ENCODE data around the gene TMEM63C. TPM values are rescaled to one million over a fixed set of nuclear protein-coding genes. Genes with fewer than 3 reads are reported as not detected.

The TMEM63C gene
- total RNA-seq, 1 donor from 2014 or later = 39.9 TPM

DNA sequence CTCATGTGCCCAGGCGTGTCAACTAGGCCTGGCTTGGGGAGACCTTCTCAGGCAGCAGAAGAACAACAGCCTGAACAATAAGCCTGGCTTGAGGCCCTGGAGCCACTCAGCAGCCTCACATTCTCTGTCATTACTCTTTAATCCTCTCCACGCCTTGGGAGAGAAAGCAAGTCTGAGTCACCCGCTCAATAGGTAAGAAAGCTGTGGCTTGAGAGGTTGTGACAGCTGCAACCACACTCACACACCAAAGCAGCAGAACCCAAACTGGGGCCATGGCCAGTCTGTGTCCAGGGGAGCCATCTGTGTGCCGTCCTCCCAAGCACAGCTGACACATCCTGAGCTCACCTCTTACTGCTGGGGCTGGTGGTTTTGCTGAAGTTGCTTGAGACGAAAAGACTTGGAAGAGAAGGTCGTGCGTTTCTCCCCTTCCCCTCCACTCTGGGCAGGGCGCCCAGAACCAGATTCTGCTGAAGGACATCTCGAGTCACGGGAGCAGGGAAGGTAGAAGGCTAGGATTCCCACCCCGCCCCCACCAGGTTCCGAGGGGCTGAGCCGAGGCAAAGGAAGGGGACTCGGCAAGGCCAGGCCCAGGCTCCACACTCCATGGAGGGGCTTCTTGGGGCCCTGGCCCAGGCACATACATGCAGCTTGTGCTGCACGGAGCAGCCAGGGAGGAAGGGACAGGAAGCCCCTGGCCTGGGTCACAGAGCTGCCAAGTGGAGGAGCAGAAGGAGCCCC, 5.5 kb downstream of the TMEM63C start:
- Mint-ChIP-seq H3K27me3 (ENCODE audit: unreplicated experiment) (peaks cover 12% of the 10 kb centered on the region), H3K27ac (ENCODE audit: unreplicated experiment) (peak overlapping the region; percentile 98), H3K9me3 (ENCODE audit: unreplicated experiment) (peaks cover 14% of the 10 kb centered on the region), H3K36me3 (ENCODE audit: unreplicated experiment) (no peaks in the 10 kb centered on the region), H3K4me3 (ENCODE audit: unreplicated experiment) (peak overlapping the region; percentile 71), H3K4me1 (ENCODE audit: low read depth, unreplicated experiment) (peaks cover 40% of the 10 kb centered on the region)
- DNase-seq = peak; percentile 68
- TF ChIP-seq, protein P1, sequence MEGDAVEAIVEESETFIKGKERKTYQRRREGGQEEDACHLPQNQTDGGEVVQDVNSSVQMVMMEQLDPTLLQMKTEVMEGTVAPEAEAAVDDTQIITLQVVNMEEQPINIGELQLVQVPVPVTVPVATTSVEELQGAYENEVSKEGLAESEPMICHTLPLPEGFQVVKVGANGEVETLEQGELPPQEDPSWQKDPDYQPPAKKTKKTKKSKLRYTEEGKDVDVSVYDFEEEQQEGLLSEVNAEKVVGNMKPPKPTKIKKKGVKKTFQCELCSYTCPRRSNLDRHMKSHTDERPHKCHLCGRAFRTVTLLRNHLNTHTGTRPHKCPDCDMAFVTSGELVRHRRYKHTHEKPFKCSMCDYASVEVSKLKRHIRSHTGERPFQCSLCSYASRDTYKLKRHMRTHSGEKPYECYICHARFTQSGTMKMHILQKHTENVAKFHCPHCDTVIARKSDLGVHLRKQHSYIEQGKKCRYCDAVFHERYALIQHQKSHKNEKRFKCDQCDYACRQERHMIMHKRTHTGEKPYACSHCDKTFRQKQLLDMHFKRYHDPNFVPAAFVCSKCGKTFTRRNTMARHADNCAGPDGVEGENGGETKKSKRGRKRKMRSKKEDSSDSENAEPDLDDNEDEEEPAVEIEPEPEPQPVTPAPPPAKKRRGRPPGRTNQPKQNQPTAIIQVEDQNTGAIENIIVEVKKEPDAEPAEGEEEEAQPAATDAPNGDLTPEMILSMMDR (IDR thresholded peaks at IDR 0.05; ENCODE audit: partially characterized antibody, unreplicated experiment) = no peak

DNA sequence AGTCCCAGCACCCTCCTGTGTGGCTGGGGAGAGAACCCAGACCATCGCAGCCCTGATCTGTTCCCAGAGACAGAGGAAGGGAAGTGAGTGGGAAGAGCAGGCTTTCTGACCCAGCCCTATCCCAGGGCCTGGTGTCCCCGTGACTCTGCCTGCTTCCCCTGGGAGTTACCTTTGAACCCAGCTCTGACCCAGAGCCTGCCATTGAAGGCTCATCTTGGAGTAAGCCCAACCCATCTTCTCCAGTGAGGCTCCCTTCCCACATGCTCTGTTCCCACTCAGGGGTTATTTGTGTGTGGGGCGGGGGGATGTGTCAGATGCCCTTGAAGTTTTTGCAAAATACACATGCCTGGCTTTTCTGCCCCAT, 6.0 kb downstream of the TMEM63C start:
- Mint-ChIP-seq H3K4me3 (ENCODE audit: unreplicated experiment) (no peak overlapping the region), H3K36me3 (ENCODE audit: unreplicated experiment) (no peaks in the 10 kb centered on the region), H3K9me3 (ENCODE audit: unreplicated experiment) (peaks cover 14% of the 10 kb centered on the region), H3K27me3 (ENCODE audit: unreplicated experiment) (peaks cover 12% of the 10 kb centered on the region), H3K4me1 (ENCODE audit: low read depth, unreplicated experiment) (peaks cover 39% of the 10 kb centered on the region), H3K27ac (ENCODE audit: unreplicated experiment) (peak overlapping the region; percentile 72)
- DNase-seq = no peak
- TF ChIP-seq, protein P1 (IDR thresholded peaks at IDR 0.05; ENCODE audit: partially characterized antibody, unreplicated experiment) = no peak

DNA sequence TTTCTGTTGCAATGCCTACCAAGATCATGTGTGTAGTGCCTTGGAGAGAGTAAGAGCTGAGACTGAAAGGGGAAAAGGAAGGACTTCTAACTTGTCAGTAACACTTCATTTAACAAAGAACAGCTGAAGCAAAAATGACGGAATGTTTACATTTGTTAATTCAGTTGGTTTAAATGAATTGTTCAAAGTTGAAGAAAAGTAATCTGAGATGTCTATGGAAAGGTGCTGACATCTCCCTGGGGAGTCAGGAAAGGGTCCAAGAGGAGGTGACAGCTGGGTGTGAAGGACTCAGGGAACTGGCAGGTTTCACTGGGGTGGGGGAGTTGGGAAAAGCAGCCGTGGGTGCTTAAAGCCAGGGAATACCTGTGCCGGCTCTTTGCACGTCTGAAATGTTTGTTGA, 7.9 kb downstream of the TMEM63C start:
- no peaks in the 10 kb centered on the region for H3K36me3 Mint-ChIP-seq (ENCODE audit: unreplicated experiment)
- TF ChIP-seq, protein P1 (IDR thresholded peaks at IDR 0.05; ENCODE audit: partially characterized antibody, unreplicated experiment) = no peak
- peaks cover 31% of the 10 kb centered on the region for H3K4me1 Mint-ChIP-seq (ENCODE audit: low read depth, unreplicated experiment)
- peaks cover 12% of the 10 kb centered on the region for H3K27me3 Mint-ChIP-seq (ENCODE audit: unreplicated experiment)
- H3K27ac Mint-ChIP-seq (ENCODE audit: unreplicated experiment) = no peak overlapping the region
- H3K9me3 Mint-ChIP-seq (ENCODE audit: unreplicated experiment) = peaks cover 11% of the 10 kb centered on the region
- H3K4me3 Mint-ChIP-seq (ENCODE audit: unreplicated experiment) = no peak overlapping the region
- no peak for DNase-seq

DNA sequence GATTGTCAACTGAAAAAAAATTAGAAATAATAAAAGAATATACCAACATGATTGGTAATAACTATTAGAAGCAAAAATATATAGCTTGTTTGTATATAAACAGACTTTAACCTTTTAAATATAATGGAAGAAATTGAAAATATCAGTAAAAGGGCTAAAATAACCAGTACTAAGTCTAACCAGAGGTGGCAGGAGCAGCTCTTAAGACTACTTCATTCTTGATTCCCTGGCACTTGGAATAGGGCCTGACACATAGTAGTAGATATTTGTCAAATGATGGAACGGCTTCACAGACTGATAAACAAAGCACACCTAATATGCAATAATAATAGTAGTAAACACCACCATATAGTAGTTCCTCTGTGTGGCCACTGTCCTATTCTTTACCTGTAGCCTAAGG, 9.4 kb downstream of the TMEM63C start:
- H3K36me3 Mint-ChIP-seq (ENCODE audit: unreplicated experiment) = no peaks in the 10 kb centered on the region
- TF ChIP-seq, protein P1 (IDR thresholded peaks at IDR 0.05; ENCODE audit: partially characterized antibody, unreplicated experiment) = no peak
- H3K27me3 Mint-ChIP-seq (ENCODE audit: unreplicated experiment) = peaks cover 12% of the 10 kb centered on the region
- no peak overlapping the region for H3K27ac Mint-ChIP-seq (ENCODE audit: unreplicated experiment)
- peaks cover 13% of the 10 kb centered on the region for H3K9me3 Mint-ChIP-seq (ENCODE audit: unreplicated experiment)
- DNase-seq = no peak
- H3K4me1 Mint-ChIP-seq (ENCODE audit: low read depth, unreplicated experiment) = peaks cover 21% of the 10 kb centered on the region
- no peak overlapping the region for H3K4me3 Mint-ChIP-seq (ENCODE audit: unreplicated experiment)

DNA sequence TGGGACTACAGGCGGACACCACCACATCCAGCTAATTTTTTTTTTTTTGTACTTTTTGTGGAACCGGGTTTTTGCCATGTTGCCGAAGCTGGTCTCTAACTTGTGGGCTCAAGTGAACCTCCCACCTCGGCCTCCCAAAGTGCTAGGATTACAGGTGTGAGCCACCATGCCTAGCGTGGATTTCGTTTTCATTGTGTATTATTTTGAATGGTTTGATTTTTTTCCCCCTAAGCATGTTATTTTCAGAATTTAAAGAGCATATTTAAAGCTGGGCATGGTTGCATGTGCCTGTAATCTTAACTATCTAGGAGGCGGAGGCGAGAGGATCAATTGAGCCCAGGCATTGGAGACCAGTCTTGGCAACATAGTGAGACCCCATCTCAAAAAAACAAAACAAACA, 13.1 kb downstream of the TMEM63C start:
- Mint-ChIP-seq H3K9me3 (ENCODE audit: unreplicated experiment) (peaks cover 10% of the 10 kb centered on the region), H3K27ac (ENCODE audit: unreplicated experiment) (no peak overlapping the region), H3K36me3 (ENCODE audit: unreplicated experiment) (no peaks in the 10 kb centered on the region), H3K4me1 (ENCODE audit: low read depth, unreplicated experiment) (peaks cover 18% of the 10 kb centered on the region), H3K27me3 (ENCODE audit: unreplicated experiment) (peaks cover under 1% of the 10 kb centered on the region), H3K4me3 (ENCODE audit: unreplicated experiment) (no peak overlapping the region)
- no peak for DNase-seq
- TF ChIP-seq, protein P1 (IDR thresholded peaks at IDR 0.05; ENCODE audit: partially characterized antibody, unreplicated experiment) = no peak

All from glutamatergic neuron (in vitro differentiated cells).